Right lobe of liver (tissue), 4 donors: ENCODE data around the gene PHF21B.

Experiments used
- CTCF ChIP-seq, 4 donors: fragments of 200-600 bp in 3 of 4; fragments of 450-650 bp in 1 of 4; IDR thresholded peaks; one replicate each; pipeline versions ENCODE4 v1.5.1 to v1.8.0; 2016 to 2022; ENCODE audit warnings: antibody characterized with exemption in 4 of 4, mild to moderate bottlenecking in 2 of 4
- POLR2A ChIP-seq: fragments of 450-650 bp; IDR thresholded peaks from one replicate; pipeline ENCODE4 v1.6.1; 2017; ENCODE audit warnings: antibody characterized with exemption, mild to moderate bottlenecking
- donor health status: DM: no; HTN: no; CAD: no.
- donor health status: DM: no; HTN: no; CAD: no.
- donor health status: DM: no; HTN: yes; CAD: no.

DNA sequence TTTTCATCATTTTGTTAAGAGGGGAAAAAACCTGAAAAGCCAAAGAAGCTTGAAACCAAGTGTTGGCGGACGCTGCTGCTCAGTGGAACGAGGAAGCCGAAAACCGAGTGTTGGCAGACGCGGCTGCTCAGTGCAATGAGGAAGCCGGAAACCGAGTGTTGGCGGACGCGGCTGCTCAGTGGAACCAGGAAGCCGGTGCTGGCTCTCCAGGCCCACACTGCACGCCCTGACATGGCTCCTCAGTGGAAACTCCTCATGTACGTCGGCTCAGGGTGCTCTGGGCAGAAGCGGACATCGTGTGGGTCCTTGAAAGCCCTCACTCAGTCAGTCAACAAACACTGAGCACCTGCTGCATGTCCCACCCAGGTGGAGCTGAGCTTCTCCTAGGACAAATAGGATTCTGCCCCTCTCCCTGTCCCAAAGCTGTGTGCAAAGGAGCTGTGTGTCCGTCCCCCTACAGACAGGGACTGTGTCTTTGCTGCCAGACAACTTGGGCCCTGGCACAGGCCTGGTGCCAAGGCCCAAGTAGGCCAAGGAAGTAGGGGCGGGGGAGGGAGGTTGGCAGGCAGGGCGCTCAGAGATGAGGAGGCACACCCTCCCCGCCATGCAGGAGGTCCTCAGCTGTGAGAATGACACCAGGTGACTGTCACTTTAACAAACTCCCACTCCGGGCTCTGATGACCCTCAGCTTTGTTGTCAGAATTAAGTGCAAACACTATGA, 37.3 kb downstream of the PHF21B start:
- TF ChIP-seq POLR2A: no peak
- TF ChIP-seq CTCF (IDR thresholded peaks at IDR 0.05): no peak
